DMS53 (cell line): Measurements from ENCODE around the gene TBL1XR1.

Experiments used
- DNase-seq: peaks from one replicate; lab custom pipeline; 2025; lab: John Stamatoyannopoulos, UW

Gene TBL1XR1

DNA sequence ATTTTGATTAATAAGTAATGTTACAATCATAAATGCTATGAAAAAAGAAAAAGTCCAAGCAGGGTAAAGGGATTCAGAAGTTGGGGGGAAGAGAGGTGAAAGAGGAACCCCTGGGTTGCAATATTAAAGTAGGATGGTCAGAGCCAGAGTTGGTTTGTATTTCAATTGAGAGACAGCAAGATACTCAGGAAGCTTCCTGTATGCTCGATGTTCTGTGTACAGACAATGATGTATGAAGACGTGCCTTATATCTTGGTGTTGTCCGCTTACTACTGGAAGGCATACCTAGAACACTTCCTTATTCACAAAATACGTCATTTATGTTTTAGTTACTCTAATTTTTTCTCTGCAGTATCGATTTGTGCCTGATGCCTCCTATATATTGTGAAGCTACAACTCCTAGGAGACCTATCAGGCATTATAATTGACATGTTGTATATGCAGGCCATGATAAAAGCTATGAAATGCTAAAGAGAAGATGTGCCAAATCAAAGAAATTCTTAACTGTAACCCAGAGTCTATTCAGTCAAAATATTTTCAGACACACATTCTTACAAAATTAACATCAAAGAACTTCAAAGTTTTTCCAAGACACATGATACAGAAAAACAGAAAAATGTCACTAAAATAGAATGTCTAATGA is 87.5 kb downstream of the TBL1XR1 start:
- DNase-seq = peak; percentile 62

- DNase-seq = peak; percentile 53
Measured at GRCh38 chr3:177108648-177109047, 88.6 kb downstream of the TBL1XR1 start.

DNA sequence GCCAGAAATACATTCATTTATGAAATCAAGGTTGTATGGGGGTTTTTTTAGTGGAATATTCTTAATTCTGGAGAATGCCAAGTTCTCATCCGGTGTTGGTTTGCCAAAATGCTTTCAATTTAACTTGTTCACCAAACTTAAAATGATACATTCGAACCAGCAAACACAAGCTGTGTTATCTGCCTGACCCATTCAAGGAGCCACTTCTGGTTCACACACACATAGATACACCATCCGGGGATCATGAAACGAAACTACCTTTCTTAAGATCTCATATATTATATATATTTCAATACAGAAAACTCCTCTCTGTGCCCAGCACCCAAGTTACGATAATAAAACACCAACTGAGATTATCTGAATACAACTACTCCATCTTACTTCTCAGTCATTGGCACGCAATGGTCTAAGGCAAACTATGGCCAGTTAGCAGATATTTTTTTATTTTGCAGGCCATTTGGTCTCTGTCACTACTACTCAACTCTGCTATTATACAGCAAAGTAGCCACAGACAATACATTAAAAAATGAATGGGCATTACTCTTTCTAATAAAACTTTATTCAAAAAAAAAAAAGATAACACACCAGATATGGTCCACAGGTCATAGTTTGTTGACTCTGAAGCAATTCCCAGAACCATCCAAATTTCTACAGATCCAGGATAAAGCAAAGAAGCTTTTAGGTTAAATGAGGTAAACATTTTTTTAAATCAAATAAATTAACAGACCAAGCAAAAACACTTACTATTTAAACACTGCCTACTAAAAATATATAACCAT is 89.6 kb downstream of the TBL1XR1 start:
- no peak for DNase-seq

DNA sequence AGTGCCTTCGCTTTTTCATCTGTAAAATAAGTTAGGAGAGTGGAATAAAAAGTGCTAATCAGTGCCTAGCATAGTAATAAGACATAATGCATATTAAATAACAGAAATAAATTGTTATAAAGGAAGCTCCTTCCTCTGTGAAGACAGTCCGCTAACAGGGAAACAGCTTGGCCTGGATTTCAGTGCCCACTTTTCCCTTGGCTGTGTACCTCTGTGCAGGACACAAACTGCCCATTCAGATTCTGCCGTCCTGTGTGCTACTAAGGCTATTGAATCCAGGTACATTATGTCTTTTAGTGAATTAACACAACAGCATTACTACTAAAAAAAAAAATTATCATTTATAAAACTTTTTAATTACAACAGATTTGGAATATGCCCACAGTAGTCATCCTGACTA is 90.7 kb downstream of the TBL1XR1 start:
- no peak for DNase-seq

DNA sequence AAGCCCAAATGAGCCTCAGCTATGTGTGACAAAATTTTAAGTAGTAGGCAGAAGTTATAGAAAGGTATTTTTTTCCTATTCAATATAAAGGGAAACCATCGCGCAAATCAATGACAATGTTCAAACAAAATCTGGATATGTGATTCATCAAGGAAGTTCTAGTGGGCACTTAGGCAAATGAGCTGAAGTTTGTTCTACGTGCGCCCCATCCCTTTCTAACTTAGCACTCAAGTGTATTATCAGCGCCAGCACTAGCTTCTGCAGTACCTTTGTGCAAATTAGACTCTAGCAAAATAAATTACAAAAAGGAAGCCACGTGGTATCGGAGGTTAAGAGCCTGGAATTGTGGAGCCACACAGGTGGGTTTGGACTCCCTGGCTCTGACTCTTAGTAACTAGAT is 91.1 kb downstream of the TBL1XR1 start:
- peak; percentile 38 for DNase-seq

DNA sequence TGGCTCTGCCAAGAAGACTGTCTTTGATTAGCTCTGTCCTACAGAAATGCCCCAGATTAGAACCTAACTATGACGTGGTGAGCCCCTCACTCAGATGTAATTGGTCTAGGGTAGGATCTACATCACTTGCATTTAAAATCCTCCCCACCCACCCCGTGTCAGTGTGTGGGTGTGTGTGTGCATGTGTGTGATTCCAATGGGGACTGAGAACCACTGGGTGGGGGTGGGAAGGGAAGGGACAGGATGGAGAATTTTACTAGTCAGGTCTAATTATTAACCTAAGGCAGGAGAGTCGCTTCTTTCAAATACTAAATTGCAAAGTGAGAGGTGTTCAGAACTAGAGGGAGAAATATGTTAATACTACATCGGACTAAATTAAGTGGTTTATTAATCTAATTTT is 91.7 kb downstream of the TBL1XR1 start:
- DNase-seq = no peak

- no peak for DNase-seq
Measured at GRCh38 chr3:177104299-177104992, 92.8 kb downstream of the TBL1XR1 start.

- no peak for DNase-seq
Measured at GRCh38 chr3:177102553-177102952, 94.7 kb downstream of the TBL1XR1 start.

DNA sequence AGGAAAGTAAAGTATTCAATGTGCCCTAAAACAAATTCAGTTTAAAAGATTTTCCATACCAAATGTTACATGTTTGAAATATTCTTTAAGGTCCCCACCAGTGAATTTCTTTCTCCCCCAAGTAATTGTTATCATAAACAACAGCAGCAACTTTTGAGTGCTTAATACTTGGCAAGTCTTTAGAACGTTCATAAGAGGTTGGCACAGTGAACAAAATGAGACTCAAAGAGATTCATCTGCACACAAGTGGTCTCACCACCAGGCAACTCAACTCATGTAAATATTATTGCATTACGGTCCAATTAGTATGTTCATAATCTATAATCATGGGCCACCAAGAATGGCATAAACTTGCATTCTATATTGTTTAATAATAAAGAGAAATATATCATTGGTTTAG is 98.7 kb downstream of the TBL1XR1 start:
- no peak for DNase-seq

- DNase-seq = no peak
Measured at GRCh38 chr3:177096615-177097014, 100.7 kb downstream of the TBL1XR1 start.

DNA sequence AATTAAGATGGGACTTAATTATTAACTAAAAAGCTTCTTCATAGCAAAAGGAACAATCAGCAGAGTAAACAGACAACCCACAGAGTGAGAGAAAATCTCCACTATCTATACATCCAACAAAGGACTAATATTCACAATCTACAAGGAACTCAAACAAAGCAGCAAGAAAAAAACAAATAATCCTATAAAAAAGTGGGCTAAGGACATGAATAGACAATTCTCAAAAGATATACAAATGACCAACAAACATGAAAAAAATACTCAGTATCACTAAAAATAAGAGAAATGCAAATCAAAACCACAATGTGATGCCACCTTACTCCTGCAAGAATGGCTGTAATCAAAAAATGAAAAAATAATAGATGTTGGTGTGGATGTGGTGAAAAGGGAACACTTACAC is 103.3 kb downstream of the TBL1XR1 start:
- DNase-seq = no peak

- no peak for DNase-seq
Measured at GRCh38 chr3:177089901-177090300, 107.4 kb downstream of the TBL1XR1 start.

GRCh38 chr3:177089110-177089509 is 108.2 kb downstream of the TBL1XR1 start:
- no peak for DNase-seq

- DNase-seq = no peak
Measured at GRCh38 chr3:177085794-177086193, 111.5 kb downstream of the TBL1XR1 start.

DNA sequence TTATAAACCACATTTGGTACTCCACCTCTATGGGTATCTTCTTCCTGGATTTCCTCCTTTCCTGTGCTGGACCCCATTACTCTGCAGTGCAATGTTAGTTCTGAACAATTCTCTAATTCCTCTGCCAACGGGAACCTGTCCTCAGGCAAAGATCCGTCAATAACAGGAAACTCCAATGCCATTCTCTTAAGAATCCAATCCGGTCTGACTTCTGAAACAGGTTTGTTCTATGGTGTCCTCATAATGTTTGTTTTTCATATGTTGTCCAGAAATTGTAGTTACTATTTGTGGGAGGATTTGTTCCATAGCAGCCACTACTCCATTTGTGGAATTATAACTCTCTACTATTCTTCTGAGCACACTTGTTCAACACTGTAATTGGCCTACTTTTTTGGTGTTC is 112.7 kb downstream of the TBL1XR1 start:
- no peak for DNase-seq

GRCh38 chr3:177080122-177080521 is 117.2 kb downstream of the TBL1XR1 start:
- DNase-seq = no peak

DNA sequence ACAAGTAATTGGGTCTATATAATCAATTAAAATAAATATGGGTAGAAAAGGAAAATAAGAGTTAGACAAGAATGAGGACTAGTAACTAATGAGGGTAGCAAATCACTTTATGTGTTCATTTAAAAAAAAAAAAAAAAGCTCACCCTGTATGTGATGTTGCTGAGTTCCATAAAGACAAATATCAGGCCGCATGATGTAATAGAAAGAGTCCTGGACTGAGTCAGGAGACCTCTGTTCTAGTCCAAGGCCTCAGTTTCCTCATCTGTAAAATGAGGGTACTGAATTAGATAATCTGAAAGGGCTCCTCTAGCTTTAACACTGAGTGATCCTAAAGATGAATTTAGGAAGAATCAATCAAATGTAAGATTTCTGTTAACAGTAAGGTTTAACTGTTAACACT is 117.6 kb downstream of the TBL1XR1 start:
- DNase-seq = no peak

DNA sequence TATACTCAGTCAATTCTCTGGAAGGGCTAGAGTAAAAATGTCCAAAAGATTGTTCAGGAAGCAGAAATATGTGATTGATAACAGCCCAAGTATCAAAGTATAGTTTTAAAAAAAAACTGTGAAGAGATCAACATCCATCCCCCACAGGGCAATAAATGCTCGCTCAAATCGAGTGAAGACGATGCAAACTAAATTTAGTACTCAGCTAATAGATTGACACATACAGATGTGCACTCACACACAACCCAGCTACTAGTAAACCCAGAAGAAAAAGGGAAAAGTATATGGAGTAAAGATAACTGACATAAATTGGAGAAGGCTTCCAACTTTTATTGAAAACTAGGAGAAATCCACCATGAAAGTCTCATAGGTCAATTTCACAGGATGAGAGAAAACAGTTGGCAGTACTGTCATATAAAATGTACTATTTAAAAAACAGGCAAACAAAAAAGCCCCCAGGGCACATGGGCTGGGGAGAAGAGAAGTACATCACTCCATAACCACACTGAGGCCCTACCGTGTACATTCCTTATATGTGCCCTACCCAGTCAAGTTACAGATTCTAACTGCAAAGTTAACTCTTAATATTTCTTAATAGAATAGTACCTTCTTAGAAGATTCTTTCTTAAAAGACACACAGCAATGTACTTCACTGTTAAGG is 125.7 kb downstream of the TBL1XR1 start:
- DNase-seq = no peak

GRCh38 chr3:177069514-177070329 is 127.6 kb downstream of the TBL1XR1 start:
- DNase-seq = no peak

- DNase-seq = no peak
Measured at GRCh38 chr3:177068967-177069366, 128.3 kb downstream of the TBL1XR1 start.

GRCh38 chr3:177066068-177066467 is 131.2 kb downstream of the TBL1XR1 start:
- no peak for DNase-seq
